Keratinocyte (primary cell): ENCODE results near the gene SDC3.

Source experiments
- EZH2 ChIP-seq: IDR thresholded peaks from one replicate; pipeline ENCODE4 v1.6.1; 2012; ENCODE audit warnings: inconsistent platforms, mild to moderate bottlenecking, low read length, moderate library complexity
- TF ChIP-seq, protein P1 (sequence below), 3 experiments: IDR thresholded peaks in 1 of 3; conservative IDR thresholded peaks in 1 of 3; optimal IDR thresholded peaks in 1 of 3; 2 replicates in 2 of 3; 3 replicates in 1 of 3; pipeline versions ENCODE3 to v1.5.1; 2011; ENCODE audit warnings: low read length in 3 of 3, mild to moderate bottlenecking in 3 of 3, moderate library complexity in 2 of 3, control low read depth in 1 of 3, inconsistent platforms in 1 of 3; ENCODE audit not compliant: insufficient read depth in 2 of 3; ENCODE audit errors: extremely low read depth in 1 of 3

DNA sequence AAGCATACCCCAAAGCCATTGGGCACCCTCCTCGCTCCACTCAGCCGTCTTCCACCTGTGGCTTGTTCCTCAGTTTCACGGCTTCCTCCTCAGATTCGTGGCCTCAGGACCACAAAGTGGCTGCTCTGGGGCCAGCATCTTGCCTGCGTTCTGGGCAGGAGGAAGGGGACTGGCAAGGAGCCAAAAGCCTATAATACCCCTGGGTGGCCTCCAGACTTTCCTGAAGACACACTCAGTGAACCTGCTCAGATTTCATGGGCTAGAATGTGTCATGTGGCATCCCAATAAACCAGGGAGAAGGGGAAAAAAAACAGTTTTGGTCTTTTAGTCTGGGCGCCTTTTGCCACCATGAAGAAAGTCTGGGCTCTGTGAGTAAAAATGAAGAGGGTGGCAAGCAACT, 62.0 kb downstream of the SDC3 start:
- no peak for TF ChIP-seq EZH2
- TF ChIP-seq, protein P1, sequence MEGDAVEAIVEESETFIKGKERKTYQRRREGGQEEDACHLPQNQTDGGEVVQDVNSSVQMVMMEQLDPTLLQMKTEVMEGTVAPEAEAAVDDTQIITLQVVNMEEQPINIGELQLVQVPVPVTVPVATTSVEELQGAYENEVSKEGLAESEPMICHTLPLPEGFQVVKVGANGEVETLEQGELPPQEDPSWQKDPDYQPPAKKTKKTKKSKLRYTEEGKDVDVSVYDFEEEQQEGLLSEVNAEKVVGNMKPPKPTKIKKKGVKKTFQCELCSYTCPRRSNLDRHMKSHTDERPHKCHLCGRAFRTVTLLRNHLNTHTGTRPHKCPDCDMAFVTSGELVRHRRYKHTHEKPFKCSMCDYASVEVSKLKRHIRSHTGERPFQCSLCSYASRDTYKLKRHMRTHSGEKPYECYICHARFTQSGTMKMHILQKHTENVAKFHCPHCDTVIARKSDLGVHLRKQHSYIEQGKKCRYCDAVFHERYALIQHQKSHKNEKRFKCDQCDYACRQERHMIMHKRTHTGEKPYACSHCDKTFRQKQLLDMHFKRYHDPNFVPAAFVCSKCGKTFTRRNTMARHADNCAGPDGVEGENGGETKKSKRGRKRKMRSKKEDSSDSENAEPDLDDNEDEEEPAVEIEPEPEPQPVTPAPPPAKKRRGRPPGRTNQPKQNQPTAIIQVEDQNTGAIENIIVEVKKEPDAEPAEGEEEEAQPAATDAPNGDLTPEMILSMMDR (optimal IDR thresholded peaks at IDR 0.05 in 1 of 3, IDR thresholded peaks at IDR 0.05 in 1 of 3, conservative IDR thresholded peaks at IDR 0.05 in 1 of 3; ENCODE audit: extremely low read depth in 1 of 3, insufficient read depth in 2 of 3, low read length in 3 of 3), result no peak
